ENCODE data around the gene NEO1.
A peak's percentile ranks its signal among the peaks of the same experiment; 100 is the strongest.

NEO1 gene

GRCh38 chr15:73119478-73119877 is 67.2 kb downstream of the NEO1 start:
- DNase-seq (ENCODE audit: low spot score): no peak
- TF ChIP-seq CTCF (IDR thresholded peaks at IDR 0.05; ENCODE audit: extremely low read depth, missing control alignments): no peak

- TF ChIP-seq CTCF (IDR thresholded peaks at IDR 0.05; ENCODE audit: extremely low read depth, missing control alignments): no peak
- DNase-seq (ENCODE audit: low spot score): no peak
Observed at GRCh38 chr15:73120269-73120668, 68.0 kb downstream of the NEO1 start.

- TF ChIP-seq CTCF (IDR thresholded peaks at IDR 0.05; ENCODE audit: extremely low read depth, missing control alignments): no peak
- no peak for DNase-seq (ENCODE audit: low spot score)
Observed at GRCh38 chr15:73125219-73125618, 73.0 kb downstream of the NEO1 start.

- peak; percentile 34 for DNase-seq (ENCODE audit: low spot score)
- peak; percentile 87 for TF ChIP-seq CTCF (IDR thresholded peaks at IDR 0.05; ENCODE audit: extremely low read depth, missing control alignments)
Observed at GRCh38 chr15:73127302-73127936, 75.2 kb downstream of the NEO1 start.

- TF ChIP-seq CTCF (IDR thresholded peaks at IDR 0.05; ENCODE audit: extremely low read depth, missing control alignments): no peak
- DNase-seq (ENCODE audit: low spot score): no peak
Observed at GRCh38 chr15:73130830-73131229, 78.6 kb downstream of the NEO1 start.

- no peak for DNase-seq (ENCODE audit: low spot score)
- no peak for TF ChIP-seq CTCF (IDR thresholded peaks at IDR 0.05; ENCODE audit: extremely low read depth, missing control alignments)
Observed at GRCh38 chr15:73134196-73134595, 81.9 kb downstream of the NEO1 start.

GRCh38 chr15:73139041-73139743 is 86.9 kb downstream of the NEO1 start:
- TF ChIP-seq CTCF (IDR thresholded peaks at IDR 0.05; ENCODE audit: extremely low read depth, missing control alignments): no peak
- DNase-seq (ENCODE audit: low spot score): no peak

All from GM20000 (cell line).